NOMO-1 treated with dmso at 0.1 percent for 144 hours (cell line): ENCODE results near the gene HOXB8.

Experiments used
- DNase-seq: peaks from one replicate; lab custom pipeline; 2025; ENCODE audit not compliant: unreplicated experiment; lab: John Stamatoyannopoulos, UW

Gene HOXB8

GRCh38 chr17:48615047-48615962 is at the start of gene HOXB8:
HOXB8 (minus strand) TSS chr17:48615292; CDS start chr17:48614704, 588 bp downstream.
- no peak for DNase-seq

- no peak for DNase-seq
Observed at GRCh38 chr17:48663134-48663924, 48.2 kb upstream of the HOXB8 start.

GRCh38 chr17:48655913-48656312 is 40.8 kb upstream of the HOXB8 start:
- no peak for DNase-seq

- no peak for DNase-seq
Observed at GRCh38 chr17:48649741-48650140, 34.6 kb upstream of the HOXB8 start.

- DNase-seq: no peak
Observed at GRCh38 chr17:48647963-48648245, 32.8 kb upstream of the HOXB8 start.

GRCh38 chr17:48647103-48647962 is 32.2 kb upstream of the HOXB8 start:
- no peak for DNase-seq

- no peak for DNase-seq
Observed at GRCh38 chr17:48646183-48647102, 31.4 kb upstream of the HOXB8 start.

GRCh38 chr17:48645639-48646182 is 30.6 kb upstream of the HOXB8 start:
- no peak for DNase-seq

GRCh38 chr17:48644910-48645557 is 29.9 kb upstream of the HOXB8 start:
- DNase-seq: no peak

GRCh38 chr17:48644159-48644558 is 29.1 kb upstream of the HOXB8 start:
- DNase-seq: no peak

- no peak for DNase-seq
Observed at GRCh38 chr17:48643697-48644012, 28.6 kb upstream of the HOXB8 start.

- no peak for DNase-seq
Observed at GRCh38 chr17:48642843-48643696, 28.0 kb upstream of the HOXB8 start.

GRCh38 chr17:48642059-48642842 is 27.2 kb upstream of the HOXB8 start:
- no peak for DNase-seq

- DNase-seq: peak; percentile 12
Observed at GRCh38 chr17:48641541-48642058, 26.5 kb upstream of the HOXB8 start.

- DNase-seq: no peak
Observed at GRCh38 chr17:48640858-48641180, 25.7 kb upstream of the HOXB8 start.

- no peak for DNase-seq
Observed at GRCh38 chr17:48639982-48640857, 25.1 kb upstream of the HOXB8 start.

GRCh38 chr17:48639136-48639535 is 24.0 kb upstream of the HOXB8 start:
- DNase-seq: no peak
